Right atrium auricular region (tissue), 2 donors: ENCODE measurements around the gene C14orf180. TPM values are rescaled to one million over a fixed set of nuclear protein-coding genes. Genes with fewer than 3 reads are reported as not detected.

Experiments used
- DNase-seq: peaks from one replicate; pipeline ENCODE4 v3.0.0-alpha.2; 2019; ENCODE audit warnings: low spot score
- H3K27ac ChIP-seq, 2 donors: fragments of 200-600 bp; sonication (generic); 1 replicate in 1 of 2; 2 replicates in 1 of 2; pipeline ENCODE4 v1.5.1; 2016 to 2019
- H3K27me3 ChIP-seq, 2 donors: fragments of 200-600 bp; sonication (generic); one replicate each; pipeline versions ENCODE4 v1.5.1 to v1.6.0; 2017 to 2019
- H3K36me3 ChIP-seq: fragments of 200-600 bp; sonication (generic); one replicate; pipeline ENCODE4 v1.5.1; 2016
- H3K4me1 ChIP-seq, 2 donors: fragments of 200-600 bp; sonication (generic); one replicate each; pipeline versions ENCODE4 v1.5.1 to v1.6.0; 2017 to 2019
- H3K4me3 ChIP-seq, 2 donors: fragments of 200-600 bp; sonication (generic); 1 replicate in 1 of 2; 2 replicates in 1 of 2; pipeline ENCODE4 v1.5.1; 2017 to 2019; ENCODE audit warnings: mild to moderate bottlenecking in 1 of 2, moderate library complexity in 1 of 2
- H3K9me3 ChIP-seq, 2 donors: fragments of 200-600 bp; sonication (generic); one replicate each; pipeline ENCODE4 v1.5.1; 2019
- CTCF ChIP-seq, 2 donors: fragments of 200-600 bp; sonication (generic); IDR thresholded peaks; one replicate each; pipeline ENCODE4 v1.5.1; 2019; ENCODE audit warnings: antibody characterized with exemption in 2 of 2
- total RNA-seq, 2 donors: library from RNA; depleted of rRNA; stranded (reverse); fragments of >200 nt; gene quantifications; one replicate each; pipeline ENCODE4 v1.1.0, GENCODE V29; 2016

Gene C14orf180
- total RNA-seq, 2 donors from 2014 or later, result 59.5 to 135 TPM

- no peaks in the 10 kb centered on the region for H3K27me3 ChIP-seq
- no peaks in the 10 kb centered on the region for H3K36me3 ChIP-seq
- H3K9me3 ChIP-seq, result no peaks in the 10 kb centered on the region
- H3K4me3 ChIP-seq, result no peak overlapping the region
- DNase-seq, result no peak
- H3K27ac ChIP-seq, result no peak overlapping the region
- peaks cover 0 to 7% of the 10 kb centered on the region in 2 donors for H3K4me1 ChIP-seq
- no peak for TF ChIP-seq CTCF (IDR thresholded peaks at IDR 0.05)
Measured at GRCh38 chr14:104548802-104549535, 30.6 kb upstream of the C14orf180 start.

GRCh38 chr14:104549536-104550339 lies 29.8 kb upstream of the C14orf180 start:
- H3K9me3 ChIP-seq, result no peaks in the 10 kb centered on the region
- no peak for TF ChIP-seq CTCF (IDR thresholded peaks at IDR 0.05)
- H3K36me3 ChIP-seq, result no peaks in the 10 kb centered on the region
- H3K4me3 ChIP-seq, result no peak overlapping the region
- no peak overlapping the region for H3K27ac ChIP-seq
- no peak for DNase-seq
- H3K4me1 ChIP-seq, result peaks cover 0 to 7% of the 10 kb centered on the region in 2 donors
- H3K27me3 ChIP-seq, result no peaks in the 10 kb centered on the region

- no peaks in the 10 kb centered on the region for H3K9me3 ChIP-seq
- no peak overlapping the region for H3K27ac ChIP-seq
- H3K4me3 ChIP-seq, result no peak overlapping the region
- no peaks in the 10 kb centered on the region for H3K27me3 ChIP-seq
- H3K36me3 ChIP-seq, result no peaks in the 10 kb centered on the region
- H3K4me1 ChIP-seq, result peaks cover 0 to 7% of the 10 kb centered on the region in 2 donors
- no peak for DNase-seq
- no peak for TF ChIP-seq CTCF (IDR thresholded peaks at IDR 0.05)
Measured at GRCh38 chr14:104550340-104550860, 29.2 kb upstream of the C14orf180 start.

GRCh38 chr14:104550861-104551728 lies 28.5 kb upstream of the C14orf180 start:
- H3K4me1 ChIP-seq, result peaks cover 0 to 3% of the 10 kb centered on the region in 2 donors
- H3K36me3 ChIP-seq, result no peaks in the 10 kb centered on the region
- no peaks in the 10 kb centered on the region for H3K27me3 ChIP-seq
- no peak overlapping the region for H3K27ac ChIP-seq
- TF ChIP-seq CTCF (IDR thresholded peaks at IDR 0.05), result no peak
- H3K4me3 ChIP-seq, result no peak overlapping the region
- no peaks in the 10 kb centered on the region for H3K9me3 ChIP-seq
- no peak for DNase-seq

- DNase-seq, result no peak
Measured at GRCh38 chr14:104551851-104552737, 27.5 kb upstream of the C14orf180 start.

More at GRCh38 chr14:104551851-104552737, 27.5 kb upstream of the C14orf180 start:
- H3K27ac ChIP-seq, result no peak overlapping the region
- no peaks in the 10 kb centered on the region for H3K4me1 ChIP-seq
- H3K9me3 ChIP-seq, result no peaks in the 10 kb centered on the region
- no peaks in the 10 kb centered on the region for H3K27me3 ChIP-seq
- H3K4me3 ChIP-seq, result no peak overlapping the region
- no peak for TF ChIP-seq CTCF (IDR thresholded peaks at IDR 0.05)
- no peaks in the 10 kb centered on the region for H3K36me3 ChIP-seq
